ENCODE data around the gene EME2.
"Not testable (repeated sequence)": the region's sequence is repeated elsewhere in the genome, so short reads cannot be mapped to it uniquely, and the experiment has no call there.

Gene EME2

DNA sequence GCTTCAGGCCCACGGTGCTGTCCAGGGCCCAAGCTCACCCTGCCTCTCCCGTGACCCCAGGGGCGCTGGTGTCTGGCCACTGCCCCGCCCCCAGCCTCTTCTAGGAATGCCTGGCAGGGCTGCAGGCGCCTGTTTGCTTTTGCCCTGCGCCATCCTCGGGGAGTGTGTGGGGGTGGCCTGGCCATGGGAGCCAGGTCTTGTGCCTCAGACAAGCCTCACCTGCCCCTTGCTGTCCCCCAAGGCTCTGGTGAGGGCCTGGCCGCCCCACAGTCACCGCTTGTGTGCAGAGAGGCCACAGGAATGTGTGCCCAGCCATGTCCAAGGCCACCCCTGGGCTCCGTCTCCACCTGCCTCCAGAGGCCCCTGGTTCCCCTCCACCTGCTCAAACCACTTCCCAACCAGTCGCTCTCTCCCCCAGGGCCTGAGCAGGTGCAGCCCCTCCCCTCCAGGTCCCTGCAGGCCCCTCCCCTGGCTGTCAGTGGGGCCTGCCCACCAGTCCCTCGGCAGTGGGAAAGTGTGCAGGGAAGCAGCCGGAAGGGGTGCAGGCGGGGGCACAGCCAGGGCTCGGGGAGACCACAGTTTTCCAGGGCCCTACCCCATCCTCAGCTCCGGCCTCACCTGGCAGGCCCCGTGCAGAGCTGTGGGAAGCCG is 21.7 kb downstream of the EME2 start (continued):
- no peak for TF ChIP-seq RARB (CRISPR knock-in tag; IDR thresholded peaks at IDR 0.05)
- TF ChIP-seq, protein P1, sequence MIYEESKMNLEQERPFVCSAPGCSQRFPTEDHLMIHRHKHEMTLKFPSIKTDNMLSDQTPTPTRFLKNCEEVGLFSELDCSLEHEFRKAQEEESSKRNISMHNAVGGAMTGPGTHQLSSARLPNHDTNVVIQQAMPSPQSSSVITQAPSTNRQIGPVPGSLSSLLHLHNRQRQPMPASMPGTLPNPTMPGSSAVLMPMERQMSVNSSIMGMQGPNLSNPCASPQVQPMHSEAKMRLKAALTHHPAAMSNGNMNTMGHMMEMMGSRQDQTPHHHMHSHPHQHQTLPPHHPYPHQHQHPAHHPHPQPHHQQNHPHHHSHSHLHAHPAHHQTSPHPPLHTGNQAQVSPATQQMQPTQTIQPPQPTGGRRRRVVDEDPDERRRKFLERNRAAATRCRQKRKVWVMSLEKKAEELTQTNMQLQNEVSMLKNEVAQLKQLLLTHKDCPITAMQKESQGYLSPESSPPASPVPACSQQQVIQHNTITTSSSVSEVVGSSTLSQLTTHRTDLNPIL (CRISPR knock-in tag; IDR thresholded peaks at IDR 0.05; ENCODE audit: low read depth): no peak

DNA sequence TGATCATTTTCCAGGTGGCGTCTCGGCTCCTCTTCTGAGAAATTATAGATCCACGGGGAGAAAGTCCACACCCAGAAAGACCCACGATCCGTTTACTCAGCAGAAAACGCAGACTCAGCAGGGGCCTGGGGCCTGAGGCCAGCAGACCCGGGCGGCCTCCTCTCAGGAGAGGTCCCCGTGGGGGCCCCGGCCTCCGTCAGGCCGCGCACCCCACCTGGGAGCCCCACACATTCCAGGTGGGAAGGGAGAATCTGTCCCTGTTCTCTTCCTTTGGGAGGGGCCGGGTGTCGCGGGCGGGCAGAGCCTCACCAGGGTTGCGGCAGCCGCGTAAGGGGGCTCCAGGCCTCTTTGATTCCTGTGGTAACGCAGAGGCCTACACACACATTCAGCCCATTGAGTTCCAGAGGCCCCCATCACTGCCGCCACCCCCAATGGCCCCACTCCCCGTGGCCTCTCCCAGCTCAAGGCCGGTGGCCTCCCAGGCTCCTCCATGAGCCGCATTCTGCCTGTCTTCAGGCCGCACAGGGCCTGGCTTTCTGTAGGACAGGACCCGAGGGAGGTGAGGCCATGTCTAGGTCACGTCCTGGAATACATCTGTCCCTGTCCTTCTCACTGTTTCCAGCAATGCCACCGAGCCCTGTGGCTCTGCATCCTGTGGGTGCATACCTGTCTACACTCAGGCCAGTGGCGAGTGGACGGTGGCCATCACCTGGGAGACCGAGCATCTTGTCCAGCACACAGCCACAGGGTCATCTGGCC is 22.5 kb downstream of the EME2 start:
- no peak for TF ChIP-seq ISL1 (CRISPR knock-in tag; IDR thresholded peaks at IDR 0.05)
- TF ChIP-seq, protein P2, sequence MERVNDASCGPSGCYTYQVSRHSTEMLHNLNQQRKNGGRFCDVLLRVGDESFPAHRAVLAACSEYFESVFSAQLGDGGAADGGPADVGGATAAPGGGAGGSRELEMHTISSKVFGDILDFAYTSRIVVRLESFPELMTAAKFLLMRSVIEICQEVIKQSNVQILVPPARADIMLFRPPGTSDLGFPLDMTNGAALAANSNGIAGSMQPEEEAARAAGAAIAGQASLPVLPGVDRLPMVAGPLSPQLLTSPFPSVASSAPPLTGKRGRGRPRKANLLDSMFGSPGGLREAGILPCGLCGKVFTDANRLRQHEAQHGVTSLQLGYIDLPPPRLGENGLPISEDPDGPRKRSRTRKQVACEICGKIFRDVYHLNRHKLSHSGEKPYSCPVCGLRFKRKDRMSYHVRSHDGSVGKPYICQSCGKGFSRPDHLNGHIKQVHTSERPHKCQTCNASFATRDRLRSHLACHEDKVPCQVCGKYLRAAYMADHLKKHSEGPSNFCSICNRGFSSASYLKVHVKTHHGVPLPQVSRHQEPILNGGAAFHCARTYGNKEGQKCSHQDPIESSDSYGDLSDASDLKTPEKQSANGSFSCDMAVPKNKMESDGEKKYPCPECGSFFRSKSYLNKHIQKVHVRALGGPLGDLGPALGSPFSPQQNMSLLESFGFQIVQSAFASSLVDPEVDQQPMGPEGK (CRISPR knock-in tag; IDR thresholded peaks at IDR 0.05; ENCODE audit: borderline replicate concordance): no peak
- TF ChIP-seq CSDC2 (CRISPR knock-in tag; IDR thresholded peaks at IDR 0.05): no peak
- TF ChIP-seq TCF4 (CRISPR knock-in tag; IDR thresholded peaks at IDR 0.05; ENCODE audit: borderline replicate concordance): no peak
- no peak for TF ChIP-seq SNAI2 (CRISPR knock-in tag; IDR thresholded peaks at IDR 0.05)
- TF ChIP-seq, protein P3, sequence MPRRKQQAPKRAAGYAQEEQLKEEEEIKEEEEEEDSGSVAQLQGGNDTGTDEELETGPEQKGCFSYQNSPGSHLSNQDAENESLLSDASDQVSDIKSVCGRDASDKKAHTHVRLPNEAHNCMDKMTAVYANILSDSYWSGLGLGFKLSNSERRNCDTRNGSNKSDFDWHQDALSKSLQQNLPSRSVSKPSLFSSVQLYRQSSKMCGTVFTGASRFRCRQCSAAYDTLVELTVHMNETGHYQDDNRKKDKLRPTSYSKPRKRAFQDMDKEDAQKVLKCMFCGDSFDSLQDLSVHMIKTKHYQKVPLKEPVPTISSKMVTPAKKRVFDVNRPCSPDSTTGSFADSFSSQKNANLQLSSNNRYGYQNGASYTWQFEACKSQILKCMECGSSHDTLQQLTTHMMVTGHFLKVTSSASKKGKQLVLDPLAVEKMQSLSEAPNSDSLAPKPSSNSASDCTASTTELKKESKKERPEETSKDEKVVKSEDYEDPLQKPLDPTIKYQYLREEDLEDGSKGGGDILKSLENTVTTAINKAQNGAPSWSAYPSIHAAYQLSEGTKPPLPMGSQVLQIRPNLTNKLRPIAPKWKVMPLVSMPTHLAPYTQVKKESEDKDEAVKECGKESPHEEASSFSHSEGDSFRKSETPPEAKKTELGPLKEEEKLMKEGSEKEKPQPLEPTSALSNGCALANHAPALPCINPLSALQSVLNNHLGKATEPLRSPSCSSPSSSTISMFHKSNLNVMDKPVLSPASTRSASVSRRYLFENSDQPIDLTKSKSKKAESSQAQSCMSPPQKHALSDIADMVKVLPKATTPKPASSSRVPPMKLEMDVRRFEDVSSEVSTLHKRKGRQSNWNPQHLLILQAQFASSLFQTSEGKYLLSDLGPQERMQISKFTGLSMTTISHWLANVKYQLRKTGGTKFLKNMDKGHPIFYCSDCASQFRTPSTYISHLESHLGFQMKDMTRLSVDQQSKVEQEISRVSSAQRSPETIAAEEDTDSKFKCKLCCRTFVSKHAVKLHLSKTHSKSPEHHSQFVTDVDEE (CRISPR knock-in tag; IDR thresholded peaks at IDR 0.05): no peak
- TF ChIP-seq, protein P4, sequence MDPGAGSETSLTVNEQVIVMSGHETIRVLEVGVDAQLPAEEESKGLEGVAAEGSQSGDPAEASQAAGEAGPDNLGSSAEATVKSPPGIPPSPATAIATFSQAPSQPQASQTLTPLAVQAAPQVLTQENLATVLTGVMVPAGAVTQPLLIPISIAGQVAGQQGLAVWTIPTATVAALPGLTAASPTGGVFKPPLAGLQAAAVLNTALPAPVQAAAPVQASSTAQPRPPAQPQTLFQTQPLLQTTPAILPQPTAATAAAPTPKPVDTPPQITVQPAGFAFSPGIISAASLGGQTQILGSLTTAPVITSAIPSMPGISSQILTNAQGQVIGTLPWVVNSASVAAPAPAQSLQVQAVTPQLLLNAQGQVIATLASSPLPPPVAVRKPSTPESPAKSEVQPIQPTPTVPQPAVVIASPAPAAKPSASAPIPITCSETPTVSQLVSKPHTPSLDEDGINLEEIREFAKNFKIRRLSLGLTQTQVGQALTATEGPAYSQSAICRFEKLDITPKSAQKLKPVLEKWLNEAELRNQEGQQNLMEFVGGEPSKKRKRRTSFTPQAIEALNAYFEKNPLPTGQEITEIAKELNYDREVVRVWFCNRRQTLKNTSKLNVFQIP (CRISPR knock-in tag; IDR thresholded peaks at IDR 0.05; ENCODE audit: borderline replicate concordance, low read depth): no peak
- TF ChIP-seq GLIS3 (CRISPR knock-in tag; IDR thresholded peaks at IDR 0.05): no peak
- no peak for TF ChIP-seq OSR1 (CRISPR knock-in tag; IDR thresholded peaks at IDR 0.05)
- TF ChIP-seq, protein P1 (CRISPR knock-in tag; IDR thresholded peaks at IDR 0.05; ENCODE audit: low read depth): no peak
- no peak for TF ChIP-seq RARB (CRISPR knock-in tag; IDR thresholded peaks at IDR 0.05)
- no peak for TF ChIP-seq TOX (CRISPR knock-in tag; IDR thresholded peaks at IDR 0.05; ENCODE audit: borderline replicate concordance)
- TF ChIP-seq ZNF70 (CRISPR knock-in tag; IDR thresholded peaks at IDR 0.05): no peak
- TF ChIP-seq ZFP3 (CRISPR knock-in tag; IDR thresholded peaks at IDR 0.05): no peak
- TF ChIP-seq ZNF8 (CRISPR knock-in tag; IDR thresholded peaks at IDR 0.05): no peak
- no peak for TF ChIP-seq ESRRG (CRISPR knock-in tag; IDR thresholded peaks at IDR 0.05)
- no peak for TF ChIP-seq ARNTL (CRISPR knock-in tag; IDR thresholded peaks at IDR 0.05; ENCODE audit: borderline replicate concordance, low read depth)
- no peak for TF ChIP-seq ZC3H10 (CRISPR knock-in tag; IDR thresholded peaks at IDR 0.05)
- no peak for TF ChIP-seq ZNF565 (CRISPR knock-in tag; conservative IDR thresholded peaks at IDR 0.05; ENCODE audit: low read depth)
- TF ChIP-seq ZFP30 (CRISPR knock-in tag; IDR thresholded peaks at IDR 0.05): no peak
- ATAC-seq: no peak

DNA sequence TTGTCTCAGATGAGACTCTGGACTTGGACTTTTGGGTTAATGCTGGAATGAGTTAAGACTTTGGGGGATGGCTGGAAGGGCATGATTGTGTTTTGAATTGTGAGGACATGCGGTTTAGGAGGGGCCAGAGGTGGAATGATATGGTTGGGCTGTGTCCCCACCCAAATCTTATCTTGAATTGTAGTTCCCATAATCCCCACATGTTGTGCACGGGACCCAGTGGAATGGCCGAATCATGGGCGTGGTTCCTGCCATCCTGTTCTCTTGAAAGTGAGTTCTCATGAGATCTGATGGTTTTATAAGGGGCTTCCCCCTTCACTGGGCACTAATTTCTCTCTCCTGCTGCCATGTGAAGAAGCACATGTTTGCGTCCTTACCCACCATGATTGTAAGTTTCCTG is 26.7 kb downstream of the EME2 start:
- not testable (repeated sequence) for ATAC-seq

All from SK-N-SH treated with all-trans-retinoic acid at 6 μM for 48 hours (cell line).